Ascending aorta (tissue), 2 donors: ENCODE results near the gene CMTM7. TPM values are rescaled to one million over a fixed set of nuclear protein-coding genes. Genes with fewer than 3 reads are reported as not detected.

Experiments used
- DNase-seq, 2 donors: peaks; one replicate each; pipeline ENCODE4 v3.0.0-alpha.2; 2019; ENCODE audit warnings: low spot score in 2 of 2
- H3K27ac ChIP-seq, 2 donors: fragments of 200-600 bp; sonication (generic); one replicate each; pipeline ENCODE4 v1.5.1; 2016 to 2017; ENCODE audit warnings: mild to moderate bottlenecking in 1 of 2
- H3K27me3 ChIP-seq: fragments of 200-600 bp; sonication (generic); one replicate; pipeline ENCODE4 v1.5.1; 2017
- H3K36me3 ChIP-seq, 2 donors: fragments of 200-600 bp; sonication (generic); one replicate each; pipeline ENCODE4 v1.5.1; 2016
- H3K4me1 ChIP-seq, 2 donors: fragments of 200-600 bp; sonication (generic); one replicate each; pipeline ENCODE4 v1.5.1; 2016 to 2017; ENCODE audit warnings: mild to moderate bottlenecking in 1 of 2
- H3K4me3 ChIP-seq, 2 donors: fragments of 200-600 bp; sonication (generic); one replicate each; pipeline ENCODE4 v1.5.1; 2016 to 2017; ENCODE audit warnings: mild to moderate bottlenecking in 1 of 2
- H3K9me3 ChIP-seq, 2 donors: fragments of 200-600 bp; sonication (generic); one replicate each; pipeline ENCODE4 v1.5.1; 2016
- intact Hi-C: fragments of 100-400 bp; cut with DNase I; formaldehyde crosslinking; loops from one replicate; pipeline ENCODE4 v1.15.1; 2023
- total RNA-seq: library from RNA; depleted of rRNA; stranded (reverse); fragments of >200 nt; gene quantifications from one replicate; pipeline ENCODE4 v1.1.0, GENCODE V29; 2016
- TF ChIP-seq, protein P1 (sequence below), 3 experiments: fragments of 200-600 bp in 2 of 3; fragments of 450-650 bp in 1 of 3; sonication (generic) in 2 of 3; IDR thresholded peaks; one replicate each; pipeline ENCODE4 v1.5.1; 2016 to 2019; ENCODE audit warnings: antibody characterized with exemption in 3 of 3, mild to moderate bottlenecking in 1 of 3, moderate library complexity in 1 of 3

Gene CMTM7
- total RNA-seq, 1 donor from 2014 or later, result 21.9 TPM

GRCh38 chr3:32474201-32474600 is 82.5 kb downstream of the CMTM7 start:
- Histone ChIP-seq H3K27me3 (no peaks in the 10 kb centered on the region), H3K4me1 (peaks cover 0 to 5% of the 10 kb centered on the region in 2 donors), H3K27ac (no peak overlapping the region), H3K9me3 (no peaks in the 10 kb centered on the region), H3K36me3 (peaks cover 0 to 6% of the 10 kb centered on the region in 2 donors), H3K4me3 (no peak overlapping the region)
- intact Hi-C loops, result no loop called here
- TF ChIP-seq, protein P1, sequence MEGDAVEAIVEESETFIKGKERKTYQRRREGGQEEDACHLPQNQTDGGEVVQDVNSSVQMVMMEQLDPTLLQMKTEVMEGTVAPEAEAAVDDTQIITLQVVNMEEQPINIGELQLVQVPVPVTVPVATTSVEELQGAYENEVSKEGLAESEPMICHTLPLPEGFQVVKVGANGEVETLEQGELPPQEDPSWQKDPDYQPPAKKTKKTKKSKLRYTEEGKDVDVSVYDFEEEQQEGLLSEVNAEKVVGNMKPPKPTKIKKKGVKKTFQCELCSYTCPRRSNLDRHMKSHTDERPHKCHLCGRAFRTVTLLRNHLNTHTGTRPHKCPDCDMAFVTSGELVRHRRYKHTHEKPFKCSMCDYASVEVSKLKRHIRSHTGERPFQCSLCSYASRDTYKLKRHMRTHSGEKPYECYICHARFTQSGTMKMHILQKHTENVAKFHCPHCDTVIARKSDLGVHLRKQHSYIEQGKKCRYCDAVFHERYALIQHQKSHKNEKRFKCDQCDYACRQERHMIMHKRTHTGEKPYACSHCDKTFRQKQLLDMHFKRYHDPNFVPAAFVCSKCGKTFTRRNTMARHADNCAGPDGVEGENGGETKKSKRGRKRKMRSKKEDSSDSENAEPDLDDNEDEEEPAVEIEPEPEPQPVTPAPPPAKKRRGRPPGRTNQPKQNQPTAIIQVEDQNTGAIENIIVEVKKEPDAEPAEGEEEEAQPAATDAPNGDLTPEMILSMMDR (IDR thresholded peaks at IDR 0.05), result no peak
- no peak for DNase-seq

GRCh38 chr3:32480604-32481003 is 89.0 kb downstream of the CMTM7 start:
- Histone ChIP-seq H3K9me3 (no peaks in the 10 kb centered on the region), H3K4me1 (no peaks in the 10 kb centered on the region), H3K27ac (no peak overlapping the region), H3K4me3 (no peak overlapping the region), H3K36me3 (peaks cover 0 to 32% of the 10 kb centered on the region in 2 donors), H3K27me3 (no peaks in the 10 kb centered on the region)
- intact Hi-C loops, result no loop called here
- DNase-seq, result no peak
- TF ChIP-seq, protein P1 (IDR thresholded peaks at IDR 0.05), result no peak

DNA sequence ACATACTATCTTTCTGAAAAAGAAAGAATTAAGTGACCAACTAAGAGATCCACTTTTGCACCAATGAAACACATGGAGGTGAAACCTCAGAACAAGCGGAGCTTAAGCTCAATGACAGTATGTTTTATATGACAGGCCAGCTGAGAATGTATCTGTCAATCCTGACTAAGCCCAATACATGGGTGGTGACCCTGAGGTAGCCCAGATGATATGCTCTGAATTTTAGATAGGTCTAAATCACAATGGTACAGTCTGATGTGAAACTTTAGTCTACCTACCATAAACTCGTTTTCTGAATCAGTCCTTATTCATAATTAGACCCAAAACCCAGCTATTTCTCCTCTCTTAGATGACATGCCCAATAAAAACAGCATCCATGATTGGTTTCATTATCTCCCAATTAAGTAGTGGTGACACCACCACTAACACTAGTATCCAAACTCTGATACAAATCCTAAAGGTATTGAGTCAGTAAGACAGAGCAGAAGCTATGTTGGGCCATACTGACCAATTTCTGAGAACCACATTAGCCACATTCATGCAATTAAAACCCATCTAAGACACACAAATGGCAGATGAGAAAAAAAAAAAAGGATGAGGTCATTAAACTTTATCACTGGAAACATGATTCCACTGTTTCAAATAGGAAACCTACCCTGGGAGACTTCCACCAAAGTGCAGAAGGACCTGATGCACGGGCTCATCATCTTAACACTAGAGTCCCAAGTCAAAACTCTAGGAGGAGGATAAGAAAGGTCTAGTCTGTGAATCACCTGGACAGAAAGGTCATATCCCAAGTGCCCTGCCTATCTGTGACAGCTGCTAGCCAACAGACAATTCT is 90.4 kb downstream of the CMTM7 start:
- no peak overlapping the region for H3K4me3 ChIP-seq
- DNase-seq, result no peak
- no peaks in the 10 kb centered on the region for H3K4me1 ChIP-seq
- no peak overlapping the region for H3K27ac ChIP-seq
- TF ChIP-seq, protein P1 (IDR thresholded peaks at IDR 0.05), result no peak
- no peaks in the 10 kb centered on the region for H3K9me3 ChIP-seq
- H3K27me3 ChIP-seq, result no peaks in the 10 kb centered on the region
- intact Hi-C loops, result no loop called here
- H3K36me3 ChIP-seq, result peaks cover 0 to 43% of the 10 kb centered on the region in 2 donors

- peaks cover 3 to 4% of the 10 kb centered on the region in 2 donors for H3K4me1 ChIP-seq
- no peak overlapping the region for H3K4me3 ChIP-seq
- TF ChIP-seq, protein P1 (IDR thresholded peaks at IDR 0.05), result no peak
- no peaks in the 10 kb centered on the region for H3K9me3 ChIP-seq
- DNase-seq, result no peak
- no peaks in the 10 kb centered on the region for H3K27me3 ChIP-seq
- H3K36me3 ChIP-seq, result peaks cover 0 to 44% of the 10 kb centered on the region in 2 donors
- intact Hi-C loops, result no loop called here
- no peak overlapping the region for H3K27ac ChIP-seq
Observed at GRCh38 chr3:32482693-32483092, 91.0 kb downstream of the CMTM7 start.

DNA sequence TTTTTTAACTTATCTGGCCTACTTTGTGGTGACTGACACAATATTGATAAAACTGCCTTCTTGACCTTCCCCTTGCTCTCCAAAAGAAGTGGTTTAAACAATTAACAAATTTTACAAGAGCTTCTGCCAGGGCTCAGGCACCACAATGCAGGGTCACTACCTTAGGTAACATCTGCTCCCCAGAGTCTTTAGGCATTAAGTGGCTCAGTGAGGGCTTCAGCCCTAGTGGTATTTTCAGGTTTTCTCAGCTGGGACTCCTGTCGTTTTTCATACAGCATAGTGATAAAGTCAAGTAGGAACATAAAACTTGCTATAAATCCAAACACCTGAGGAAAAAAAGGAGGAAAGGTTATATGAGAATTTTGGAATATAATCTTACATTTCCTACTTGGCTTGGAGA is 92.1 kb downstream of the CMTM7 start:
- H3K27me3 ChIP-seq, result no peaks in the 10 kb centered on the region
- intact Hi-C loops, result no loop called here
- no peak overlapping the region for H3K27ac ChIP-seq
- no peak overlapping the region for H3K4me3 ChIP-seq
- TF ChIP-seq, protein P1 (IDR thresholded peaks at IDR 0.05), result no peak
- peaks cover 5 to 7% of the 10 kb centered on the region in 2 donors for H3K4me1 ChIP-seq
- peaks cover 0 to 38% of the 10 kb centered on the region in 2 donors for H3K36me3 ChIP-seq
- H3K9me3 ChIP-seq, result no peaks in the 10 kb centered on the region
- no peak for DNase-seq
